HEK293 (cell line): ENCODE data around the gene PARP1.
A peak's percentile ranks its signal among the peaks of the same experiment; 100 is the strongest.

Experiments used
- CTCF ChIA-PET: fragments of 350-600 bp; formaldehyde crosslinking; extraction: SDS; loops from one replicate; lab custom pipeline; 2021; ENCODE audit warnings: antibody characterized with exemption; lab: Yijun Ruan, JAX
- POLR2A ChIA-PET: fragments of 300-600 bp; formaldehyde crosslinking; extraction: SDS; loops from one replicate; lab custom pipeline; 2020; ENCODE audit warnings: antibody characterized with exemption, inconsistent platforms; lab: Yijun Ruan, JAX
- H3K27ac ChIP-seq: fragments of 200-500 bp; sonication (Bioruptor generic); 2 replicates; pipeline ENCODE4 v1.5.1; 2014; ENCODE audit warnings: low read depth, low read length, control low read depth, inconsistent platforms; ENCODE audit errors: extremely low read depth
- H3K36me3 ChIP-seq, 2 experiments: fragments of 200-500 bp in 1 of 2; sonication (Bioruptor generic) in 1 of 2; 1 replicate in 1 of 2; 2 replicates in 1 of 2; pipeline ENCODE4 v1.5.1; 2014 to 2017; ENCODE audit warnings: inconsistent platforms in 2 of 2, low read length in 2 of 2; ENCODE audit not compliant: control insufficient read depth in 2 of 2, insufficient read depth in 1 of 2
- H3K4me1 ChIP-seq: fragments of 200-500 bp; sonication (Bioruptor generic); 2 replicates; pipeline ENCODE4 v1.5.1; 2014; ENCODE audit warnings: mild to moderate bottlenecking, low read length, inconsistent platforms; ENCODE audit not compliant: control insufficient read depth, insufficient read depth
- H3K4me3 ChIP-seq: 2 replicates; pipeline ENCODE4 v1.5.1; 2011; ENCODE audit warnings: low read depth, mild to moderate bottlenecking, control low read depth, low read length, moderate library complexity
- H3K9me3 ChIP-seq: fragments of 200-500 bp; sonication (Bioruptor generic); 2 replicates; pipeline ENCODE4 v1.5.1; 2014; ENCODE audit warnings: low read depth, low read length, inconsistent platforms; ENCODE audit not compliant: control insufficient read depth, insufficient read depth
- IKZF3 ChIP-seq: fragments of 450-650 bp; IDR thresholded peaks from 2 replicates; pipeline ENCODE4 v1.5.0; 2018; ENCODE audit warnings: missing biosample characterization, mild to moderate bottlenecking, missing genetic modification characterization, moderate library complexity
- KLF7 ChIP-seq: fragments of 450-650 bp; formaldehyde crosslinking; IDR thresholded peaks from 2 replicates; pipeline ENCODE4 v1.5.1; 2016; ENCODE audit warnings: missing biosample characterization, missing genetic modification characterization, borderline replicate concordance
- REST ChIP-seq: fragments of 450-650 bp; formaldehyde crosslinking; IDR thresholded peaks from 2 replicates; pipeline ENCODE4 v1.5.1; 2016; ENCODE audit warnings: missing biosample characterization, missing genetic modification characterization
- SETDB1 ChIP-seq: IDR thresholded peaks from one replicate; pipeline ENCODE4 v1.6.1; 2017; ENCODE audit warnings: mild to moderate bottlenecking, low read length, moderate library complexity, mixed read lengths; ENCODE audit not compliant: insufficient read length
- ZBTB10 ChIP-seq: fragments of 450-650 bp; formaldehyde crosslinking; IDR thresholded peaks from 2 replicates; pipeline ENCODE4 v1.5.1; 2016; ENCODE audit warnings: missing biosample characterization, missing genetic modification characterization
- ZBTB6 ChIP-seq: fragments of 450-650 bp; formaldehyde crosslinking; IDR thresholded peaks from 2 replicates; pipeline ENCODE4 v1.5.1; 2017; ENCODE audit warnings: missing biosample characterization, missing genetic modification characterization
- ZBTB7A ChIP-seq: fragments of 450-650 bp; formaldehyde crosslinking; IDR thresholded peaks from 2 replicates; pipeline ENCODE4 v1.5.1; 2016; ENCODE audit warnings: low read depth, missing biosample characterization, missing genetic modification characterization
- ZNF121 ChIP-seq: fragments of 450-650 bp; formaldehyde crosslinking; IDR thresholded peaks from 2 replicates; pipeline ENCODE4 v1.5.1; 2016; ENCODE audit warnings: missing biosample characterization, missing genetic modification characterization
- ZNF140 ChIP-seq: fragments of 450-650 bp; formaldehyde crosslinking; IDR thresholded peaks from 2 replicates; pipeline ENCODE4 v1.5.1; 2016; ENCODE audit warnings: missing biosample characterization, missing genetic modification characterization
- ZNF18 ChIP-seq: fragments of 450-650 bp; formaldehyde crosslinking; IDR thresholded peaks from 2 replicates; pipeline ENCODE4 v1.5.1; 2016; ENCODE audit warnings: missing biosample characterization, missing genetic modification characterization
- ZNF366 ChIP-seq: fragments of 450-650 bp; formaldehyde crosslinking; conservative IDR thresholded peaks from 2 replicates; pipeline ENCODE4 v1.5.1; 2016; ENCODE audit warnings: missing biosample characterization, missing genetic modification characterization
- ZNF37A ChIP-seq: fragments of 450-650 bp; IDR thresholded peaks from 2 replicates; pipeline ENCODE4 v1.5.1; 2018; ENCODE audit warnings: missing biosample characterization, missing genetic modification characterization
- ZNF529 ChIP-seq: fragments of 450-650 bp; formaldehyde crosslinking; IDR thresholded peaks from 2 replicates; pipeline ENCODE4 v1.5.1; 2017; ENCODE audit warnings: missing genetic modification characterization, missing biosample characterization; ENCODE audit not compliant: insufficient replicate concordance
- ZNF558 ChIP-seq: fragments of 450-650 bp; formaldehyde crosslinking; IDR thresholded peaks from 2 replicates; pipeline ENCODE4 v1.5.1; 2016; ENCODE audit warnings: missing biosample characterization, missing genetic modification characterization
- ZNF623 ChIP-seq: fragments of 450-650 bp; formaldehyde crosslinking; IDR thresholded peaks from 2 replicates; pipeline ENCODE4 v1.5.1; 2016; ENCODE audit warnings: missing biosample characterization, missing genetic modification characterization
- ZNF677 ChIP-seq: fragments of 450-650 bp; IDR thresholded peaks from 2 replicates; pipeline ENCODE4 v1.5.0; 2018; ENCODE audit warnings: missing biosample characterization, mild to moderate bottlenecking, missing genetic modification characterization, moderate library complexity
- ZNF76 ChIP-seq: fragments of 450-650 bp; formaldehyde crosslinking; IDR thresholded peaks from 2 replicates; pipeline ENCODE4; 2016; ENCODE audit warnings: low read depth, missing biosample characterization, missing genetic modification characterization, borderline replicate concordance
- ZSCAN30 ChIP-seq: fragments of 450-650 bp; IDR thresholded peaks from 2 replicates; pipeline ENCODE4 v1.5.1; 2018; ENCODE audit warnings: missing biosample characterization, mild to moderate bottlenecking, missing genetic modification characterization, moderate library complexity

The PARP1 gene

GRCh38 chr1:226363801-226364513 is 43.9 kb downstream of the PARP1 start (continued):
- no peak for TF ChIP-seq ZBTB6 (tag by site-specific recombination)

- ChIA-PET POLR2A (interaction anchor here (0.6 kb wide), 1 partner anchor 9 kb away, joined by 3 read pairs; no protein-coding TSS in a partner anchor), CTCF (interaction anchor here (0.6 to 1.4 kb wide), 4 partner anchors 32 to 237 kb away, joined by 3 to 6 read pairs (median 4); no protein-coding TSS in a partner anchor)
These were observed 44.9 kb downstream of the PARP1 start for GRCh38 chr1:226362891-226363447.

GRCh38 chr1:226362361-226362760 is 45.5 kb downstream of the PARP1 start:
- Histone ChIP-seq H3K27ac (no peak overlapping the region), H3K36me3 (peaks cover 65 to 100% of the 10 kb centered on the region in 2 experiments), H3K4me1 (no peaks in the 10 kb centered on the region), H3K4me3 (no peak overlapping the region), H3K9me3 (no peaks in the 10 kb centered on the region)
- TF ChIP-seq ZNF121 (tag by site-specific recombination) (no peak), ZNF76 (tag by site-specific recombination) (no peak), ZNF37A (tag by site-specific recombination) (no peak)
- CTCF ChIA-PET: interaction anchor here (0.7 to 1.4 kb wide), 2 partner anchors 45 to 237 kb away, joined by 4 to 6 read pairs; no protein-coding TSS in a partner anchor
- POLR2A ChIA-PET: interaction anchor here (0.6 kb wide), 1 partner anchor 8 kb away, joined by 3 read pairs; no protein-coding TSS in a partner anchor

More at GRCh38 chr1:226362891-226363447, 44.9 kb downstream of the PARP1 start:
- no peak overlapping the region for H3K27ac ChIP-seq
- H3K36me3 ChIP-seq: peaks cover 71 to 100% of the 10 kb centered on the region in 2 experiments
- peak; percentile 42; the same call in 1 of the 2 replicates for TF ChIP-seq REST (tag by site-specific recombination)
- TF ChIP-seq KLF7: no peak
- TF ChIP-seq ZNF558 (tag by site-specific recombination): no peak
- TF ChIP-seq, all 188 proteins: peak for 1
- no peaks in the 10 kb centered on the region for H3K4me1 ChIP-seq
- no peaks in the 10 kb centered on the region for H3K9me3 ChIP-seq
- H3K4me3 ChIP-seq: no peak overlapping the region

GRCh38 chr1:226360106-226360746 is 47.7 kb downstream of the PARP1 start:
- H3K27ac ChIP-seq: no peak overlapping the region
- H3K4me1 ChIP-seq: no peaks in the 10 kb centered on the region
- H3K9me3 ChIP-seq: no peaks in the 10 kb centered on the region
- ChIA-PET CTCF (interaction anchor here (2.2 kb wide), 1 partner anchor 235 kb away, joined by 7 read pairs; no protein-coding TSS in a partner anchor), POLR2A (no interaction called here)
- peaks cover 45 to 100% of the 10 kb centered on the region in 2 experiments for H3K36me3 ChIP-seq
- H3K4me3 ChIP-seq: no peak overlapping the region
- no peak for TF ChIP-seq IKZF3 (tag by site-specific recombination)
- TF ChIP-seq ZBTB10 (tag by site-specific recombination): no peak
- TF ChIP-seq ZBTB7A (tag by site-specific recombination): no peak
- TF ChIP-seq ZNF366 (tag by site-specific recombination): no peak
- TF ChIP-seq ZNF529 (tag by site-specific recombination): no peak
- no peak for TF ChIP-seq ZNF623
- TF ChIP-seq ZSCAN30 (tag by site-specific recombination): no peak
- no peak for TF ChIP-seq ZNF677
- no peak for TF ChIP-seq ZNF18
- no peak for TF ChIP-seq SETDB1
- no peak for TF ChIP-seq ZNF140 (tag by site-specific recombination)
